Measurements from ENCODE around the gene BRD4.

DNA sequence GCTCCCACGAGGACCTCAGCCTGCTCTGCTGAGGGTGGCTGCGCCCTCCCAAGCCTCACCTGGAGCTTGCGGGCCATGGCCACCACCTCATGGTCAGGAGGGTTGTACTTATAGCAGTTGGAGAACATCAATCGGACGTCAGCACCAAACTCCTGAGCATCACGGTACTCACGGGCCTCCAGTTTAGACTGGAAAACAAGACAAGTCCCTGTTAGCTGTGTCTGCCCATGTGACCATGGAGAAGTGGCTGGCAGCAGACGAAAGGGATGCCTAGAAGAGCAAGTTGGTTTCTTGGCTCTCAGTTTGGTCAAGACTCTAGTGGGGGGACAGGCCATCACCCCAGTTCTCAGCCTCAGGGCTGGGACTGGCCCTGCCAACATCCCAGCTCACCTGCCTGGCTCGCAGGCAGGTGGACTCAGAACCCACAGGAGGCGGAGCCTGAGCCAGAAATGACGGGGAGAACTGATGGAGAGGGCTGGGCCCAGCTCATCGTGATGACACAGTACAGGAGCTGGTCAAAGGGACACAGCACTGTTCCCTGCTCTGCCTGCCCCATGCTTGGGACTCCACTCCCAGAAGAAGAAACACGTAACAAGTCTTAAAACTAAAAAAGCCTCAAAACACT, 68.9 kb downstream of the BRD4 start:
- TF ChIP-seq POLR2A (IDR thresholded peaks at IDR 0.05): no peak
- TF ChIP-seq, protein P1, sequence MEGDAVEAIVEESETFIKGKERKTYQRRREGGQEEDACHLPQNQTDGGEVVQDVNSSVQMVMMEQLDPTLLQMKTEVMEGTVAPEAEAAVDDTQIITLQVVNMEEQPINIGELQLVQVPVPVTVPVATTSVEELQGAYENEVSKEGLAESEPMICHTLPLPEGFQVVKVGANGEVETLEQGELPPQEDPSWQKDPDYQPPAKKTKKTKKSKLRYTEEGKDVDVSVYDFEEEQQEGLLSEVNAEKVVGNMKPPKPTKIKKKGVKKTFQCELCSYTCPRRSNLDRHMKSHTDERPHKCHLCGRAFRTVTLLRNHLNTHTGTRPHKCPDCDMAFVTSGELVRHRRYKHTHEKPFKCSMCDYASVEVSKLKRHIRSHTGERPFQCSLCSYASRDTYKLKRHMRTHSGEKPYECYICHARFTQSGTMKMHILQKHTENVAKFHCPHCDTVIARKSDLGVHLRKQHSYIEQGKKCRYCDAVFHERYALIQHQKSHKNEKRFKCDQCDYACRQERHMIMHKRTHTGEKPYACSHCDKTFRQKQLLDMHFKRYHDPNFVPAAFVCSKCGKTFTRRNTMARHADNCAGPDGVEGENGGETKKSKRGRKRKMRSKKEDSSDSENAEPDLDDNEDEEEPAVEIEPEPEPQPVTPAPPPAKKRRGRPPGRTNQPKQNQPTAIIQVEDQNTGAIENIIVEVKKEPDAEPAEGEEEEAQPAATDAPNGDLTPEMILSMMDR (IDR thresholded peaks at IDR 0.05): no peak

Measured in tibial nerve (tissue), 3 donors.